Skeletal muscle tissue (tissue), 4 donors: ENCODE data around the gene TGFA. TPM values are rescaled to one million over a fixed set of nuclear protein-coding genes. Genes with fewer than 3 reads are reported as not detected.

Experiments used
- H3K27ac ChIP-seq: one replicate; pipeline ENCODE4 v1.7.0; 2013; ENCODE audit warnings: mild to moderate bottlenecking, low read depth, low read length, inconsistent platforms
- H3K27me3 ChIP-seq, 3 donors: one replicate each; pipeline ENCODE4 v1.7.0; 2013; ENCODE audit warnings: low read length in 3 of 3; ENCODE audit not compliant: control insufficient read depth in 3 of 3, insufficient read depth in 3 of 3
- H3K36me3 ChIP-seq, 3 donors: one replicate each; pipeline ENCODE4 v1.7.0; 2013; ENCODE audit warnings: low read length in 3 of 3; ENCODE audit not compliant: control insufficient read depth in 3 of 3, insufficient read depth in 3 of 3
- H3K4me1 ChIP-seq, 3 donors: one replicate each; pipeline ENCODE4 v1.7.0; 2013; ENCODE audit warnings: low read length in 3 of 3, mild to moderate bottlenecking in 3 of 3; ENCODE audit not compliant: control insufficient read depth in 3 of 3, insufficient read depth in 3 of 3
- H3K4me3 ChIP-seq, 3 donors: one replicate each; pipeline ENCODE4 v1.7.0; 2013; ENCODE audit warnings: low read length in 3 of 3
- H3K9ac ChIP-seq, 3 donors: one replicate each; pipeline ENCODE4 v1.7.0; 2013; ENCODE audit warnings: low read length in 3 of 3, mild to moderate bottlenecking in 3 of 3, moderate library complexity in 2 of 3, low read depth in 1 of 3
- H3K9me3 ChIP-seq, 3 donors: one replicate each; pipeline ENCODE4 v1.7.0; 2013; ENCODE audit warnings: low read length in 3 of 3; ENCODE audit not compliant: control insufficient read depth in 3 of 3
- total RNA-seq: library from RNA; depleted of rRNA; stranded (reverse); fragments of >200 nt; gene quantifications from one replicate; pipeline ENCODE4 v1.2.3, GENCODE V29; 2014
- donor health status: Osteomylitis.

The TGFA gene
- under 0.01 TPM for total RNA-seq

GRCh38 chr2:70553584-70554337, at the start of gene TGFA:
TSS of gene TGFA (minus strand) at chr2:70553826. CDS start at chr2:70553767, 59 bp downstream.
- H3K4me1 ChIP-seq, result peaks cover 14 to 18% (median 15%) of the 10 kb centered on the region in 3 donors
- H3K4me3 ChIP-seq, result peak within 1 kb of the TSS; percentile 67 to 70 (median 69)
- peaks cover 36 to 49% (median 40%) of the 10 kb centered on the region in 3 donors for H3K27me3 ChIP-seq
- no peaks in the 10 kb centered on the region for H3K9me3 ChIP-seq
- peak within 1 kb of the TSS in 2 of 3 donors; percentile 54 to 59 for H3K9ac ChIP-seq
- H3K36me3 ChIP-seq, result no peaks in the 10 kb centered on the region
- no peak within 1 kb of the TSS for H3K27ac ChIP-seq

DNA sequence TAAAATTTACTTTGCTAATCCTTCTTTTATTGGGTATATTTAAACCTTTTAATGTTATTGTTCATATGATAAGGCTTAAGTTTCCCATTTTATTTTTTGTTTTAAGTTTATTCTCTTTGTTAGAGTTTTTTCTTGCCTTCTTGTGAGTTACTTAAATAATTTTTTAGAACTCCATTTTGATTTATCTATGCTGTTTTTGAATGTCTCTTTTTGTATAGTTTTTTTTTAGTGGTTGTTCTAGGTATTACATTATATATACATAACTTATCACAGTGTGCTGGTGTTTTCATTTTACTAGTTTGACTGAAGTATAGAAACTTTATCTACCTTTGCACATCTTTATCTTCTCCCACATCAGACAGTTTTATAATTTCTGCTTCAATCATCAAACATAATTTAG, 49.4 kb upstream of the TGFA start:
- Histone ChIP-seq H3K4me1 (no peaks in the 10 kb centered on the region), H3K4me3 (no peak overlapping the region), H3K27me3 (peaks cover 0 to 8% (median 6%) of the 10 kb centered on the region in 3 donors), H3K36me3 (no peaks in the 10 kb centered on the region), H3K9me3 (no peaks in the 10 kb centered on the region), H3K9ac (no peak overlapping the region), H3K27ac (no peak overlapping the region)

DNA sequence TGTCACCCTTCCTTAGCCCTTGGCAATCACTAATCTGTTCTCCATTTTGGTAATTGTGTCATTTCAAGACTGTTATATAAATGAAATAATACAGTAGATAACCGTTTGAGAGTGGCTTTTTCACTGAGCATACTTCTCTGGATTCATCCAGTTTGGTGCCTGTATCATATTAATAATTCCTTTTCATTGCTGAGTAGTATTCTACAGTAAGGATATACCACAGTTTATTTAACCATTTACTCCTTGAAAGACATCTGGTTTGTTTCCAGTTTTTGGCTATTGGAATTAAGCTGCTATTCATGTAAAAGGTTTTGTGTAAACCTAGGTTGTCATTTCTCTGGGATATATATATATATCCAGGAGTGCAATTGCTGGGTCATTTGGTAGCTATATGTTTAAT, 44.6 kb upstream of the TGFA start:
- no peaks in the 10 kb centered on the region for H3K27me3 ChIP-seq
- H3K9ac ChIP-seq, result no peak overlapping the region
- no peaks in the 10 kb centered on the region for H3K4me1 ChIP-seq
- H3K36me3 ChIP-seq, result no peaks in the 10 kb centered on the region
- no peak overlapping the region for H3K27ac ChIP-seq
- H3K9me3 ChIP-seq, result no peaks in the 10 kb centered on the region
- H3K4me3 ChIP-seq, result no peak overlapping the region

- Histone ChIP-seq H3K4me3 (no peak overlapping the region), H3K4me1 (no peaks in the 10 kb centered on the region), H3K27ac (no peak overlapping the region), H3K27me3 (no peaks in the 10 kb centered on the region), H3K9ac (no peak overlapping the region), H3K36me3 (no peaks in the 10 kb centered on the region), H3K9me3 (no peaks in the 10 kb centered on the region)
Observed at GRCh38 chr2:70596739-70597138, 43.1 kb upstream of the TGFA start.

GRCh38 chr2:70596293-70596692, 42.7 kb upstream of the TGFA start:
- H3K9me3 ChIP-seq, result no peaks in the 10 kb centered on the region
- no peak overlapping the region for H3K27ac ChIP-seq
- no peak overlapping the region for H3K9ac ChIP-seq
- H3K27me3 ChIP-seq, result no peaks in the 10 kb centered on the region
- no peaks in the 10 kb centered on the region for H3K4me1 ChIP-seq
- no peak overlapping the region for H3K4me3 ChIP-seq
- H3K36me3 ChIP-seq, result no peaks in the 10 kb centered on the region

DNA sequence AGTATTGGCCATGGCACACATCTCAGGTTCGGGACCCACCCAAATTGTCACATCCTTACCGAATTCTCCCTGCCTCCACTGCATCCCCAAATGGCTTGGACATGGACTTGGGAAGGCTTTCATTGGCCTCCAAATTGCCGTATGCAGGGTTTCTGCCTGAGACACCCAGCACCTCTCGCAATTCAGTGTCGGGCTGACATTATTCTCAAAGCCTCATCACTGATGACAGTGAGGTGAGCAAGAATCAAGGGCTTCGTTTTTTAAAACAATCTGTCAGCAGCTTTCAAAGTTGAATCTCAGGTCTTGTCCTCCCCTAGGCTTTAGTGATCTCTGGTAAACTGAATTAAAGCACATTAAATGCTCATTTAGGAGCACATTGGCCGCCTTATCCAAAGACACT, 29.5 kb upstream of the TGFA start:
- Histone ChIP-seq H3K27ac (no peak overlapping the region), H3K9ac (no peak overlapping the region), H3K9me3 (no peaks in the 10 kb centered on the region), H3K4me1 (no peaks in the 10 kb centered on the region), H3K27me3 (peaks cover 0 to 5% (median 0%) of the 10 kb centered on the region in 3 donors), H3K36me3 (no peaks in the 10 kb centered on the region), H3K4me3 (no peak overlapping the region)

DNA sequence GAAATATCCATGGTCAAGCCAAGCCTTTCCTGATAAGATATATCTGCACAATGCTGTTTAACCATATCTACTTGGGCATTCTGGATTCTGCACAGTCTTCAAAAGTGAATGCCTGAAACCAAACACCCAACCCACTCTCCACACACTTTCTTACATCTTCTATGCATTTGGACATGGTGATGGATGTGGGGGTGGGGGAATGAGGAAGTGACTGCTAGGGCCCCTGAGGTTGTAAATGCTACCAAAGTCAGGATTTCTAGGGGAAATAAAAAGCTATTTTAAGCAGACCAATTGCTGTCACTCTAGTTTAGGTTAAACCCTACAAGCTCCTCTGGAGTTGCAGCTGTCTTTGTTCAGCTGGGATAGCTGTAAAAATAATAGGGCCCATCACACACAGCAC, 26.7 kb upstream of the TGFA start:
- no peaks in the 10 kb centered on the region for H3K4me1 ChIP-seq
- H3K36me3 ChIP-seq, result no peaks in the 10 kb centered on the region
- H3K9ac ChIP-seq, result no peak overlapping the region
- peaks cover 0 to 5% (median 0%) of the 10 kb centered on the region in 3 donors for H3K27me3 ChIP-seq
- H3K27ac ChIP-seq, result no peak overlapping the region
- H3K9me3 ChIP-seq, result no peaks in the 10 kb centered on the region
- no peak overlapping the region for H3K4me3 ChIP-seq

DNA sequence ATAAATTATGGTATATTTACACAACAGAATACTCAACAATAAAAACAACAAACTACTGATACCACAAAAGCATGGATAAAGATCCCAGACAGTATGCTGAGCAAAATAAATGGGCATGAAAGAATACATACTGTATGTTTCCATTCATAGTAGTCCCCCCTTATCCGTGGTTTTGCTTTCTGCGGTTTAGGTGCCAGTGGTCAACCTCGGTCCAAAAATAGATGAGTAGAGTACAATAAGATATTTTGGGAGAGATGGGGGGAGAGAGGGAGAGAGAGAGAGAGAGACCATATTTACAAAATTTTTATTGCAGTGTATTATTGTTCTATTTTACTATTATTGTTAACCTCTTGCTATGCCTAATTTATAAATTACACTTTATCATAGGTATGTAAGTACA, 21.0 kb upstream of the TGFA start:
- no peak overlapping the region for H3K9ac ChIP-seq
- H3K36me3 ChIP-seq, result no peaks in the 10 kb centered on the region
- peaks cover 3 to 5% (median 5%) of the 10 kb centered on the region in 3 donors for H3K27me3 ChIP-seq
- H3K27ac ChIP-seq, result no peak overlapping the region
- no peak overlapping the region for H3K4me3 ChIP-seq
- no peaks in the 10 kb centered on the region for H3K9me3 ChIP-seq
- H3K4me1 ChIP-seq, result no peaks in the 10 kb centered on the region

- no peak overlapping the region for H3K27ac ChIP-seq
- H3K27me3 ChIP-seq, result peaks cover 3 to 5% (median 5%) of the 10 kb centered on the region in 3 donors
- H3K4me3 ChIP-seq, result no peak overlapping the region
- no peaks in the 10 kb centered on the region for H3K36me3 ChIP-seq
- no peak overlapping the region for H3K9ac ChIP-seq
- no peaks in the 10 kb centered on the region for H3K4me1 ChIP-seq
- no peaks in the 10 kb centered on the region for H3K9me3 ChIP-seq
Observed at GRCh38 chr2:70574109-70574508, 20.5 kb upstream of the TGFA start.

DNA sequence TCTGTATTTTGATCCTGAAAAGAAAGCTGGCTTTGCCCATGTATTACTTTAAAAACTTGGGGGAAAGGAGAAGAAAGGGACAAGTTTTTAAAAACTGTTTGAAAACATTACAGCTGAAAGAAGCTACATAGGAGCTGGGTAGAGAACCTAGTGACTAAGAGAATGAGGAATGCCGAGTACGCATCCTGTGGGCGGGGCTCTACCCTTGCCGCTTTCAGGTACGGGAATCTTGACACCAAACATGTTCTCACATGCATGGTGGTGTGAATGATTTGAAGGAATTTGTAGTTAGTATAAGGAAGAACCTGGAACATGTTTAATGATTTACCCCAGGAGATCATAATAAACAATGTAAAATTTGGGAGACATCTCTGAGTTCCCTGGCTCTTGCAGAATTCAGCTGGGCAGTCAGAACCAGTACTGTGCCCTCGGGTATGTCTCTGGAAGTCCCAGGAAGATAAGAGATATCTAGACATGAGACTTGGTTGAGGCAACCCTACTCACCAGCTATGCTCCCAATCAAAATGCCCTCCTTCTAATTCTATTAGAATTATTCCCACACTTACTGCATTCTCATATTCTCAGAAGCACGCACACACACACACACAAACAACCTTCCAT, 16.5 kb upstream of the TGFA start:
- H3K9ac ChIP-seq, result no peak overlapping the region
- no peak overlapping the region for H3K27ac ChIP-seq
- no peaks in the 10 kb centered on the region for H3K36me3 ChIP-seq
- H3K9me3 ChIP-seq, result no peaks in the 10 kb centered on the region
- no peaks in the 10 kb centered on the region for H3K4me1 ChIP-seq
- H3K27me3 ChIP-seq, result peaks cover 3 to 5% (median 5%) of the 10 kb centered on the region in 3 donors
- no peak overlapping the region for H3K4me3 ChIP-seq
